Measurements from ENCODE around the gene NTNG1.

- no peak for TF ChIP-seq POLR2A (IDR thresholded peaks at IDR 0.05)
- TF ChIP-seq, protein P1, sequence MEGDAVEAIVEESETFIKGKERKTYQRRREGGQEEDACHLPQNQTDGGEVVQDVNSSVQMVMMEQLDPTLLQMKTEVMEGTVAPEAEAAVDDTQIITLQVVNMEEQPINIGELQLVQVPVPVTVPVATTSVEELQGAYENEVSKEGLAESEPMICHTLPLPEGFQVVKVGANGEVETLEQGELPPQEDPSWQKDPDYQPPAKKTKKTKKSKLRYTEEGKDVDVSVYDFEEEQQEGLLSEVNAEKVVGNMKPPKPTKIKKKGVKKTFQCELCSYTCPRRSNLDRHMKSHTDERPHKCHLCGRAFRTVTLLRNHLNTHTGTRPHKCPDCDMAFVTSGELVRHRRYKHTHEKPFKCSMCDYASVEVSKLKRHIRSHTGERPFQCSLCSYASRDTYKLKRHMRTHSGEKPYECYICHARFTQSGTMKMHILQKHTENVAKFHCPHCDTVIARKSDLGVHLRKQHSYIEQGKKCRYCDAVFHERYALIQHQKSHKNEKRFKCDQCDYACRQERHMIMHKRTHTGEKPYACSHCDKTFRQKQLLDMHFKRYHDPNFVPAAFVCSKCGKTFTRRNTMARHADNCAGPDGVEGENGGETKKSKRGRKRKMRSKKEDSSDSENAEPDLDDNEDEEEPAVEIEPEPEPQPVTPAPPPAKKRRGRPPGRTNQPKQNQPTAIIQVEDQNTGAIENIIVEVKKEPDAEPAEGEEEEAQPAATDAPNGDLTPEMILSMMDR (IDR thresholded peaks at IDR 0.05), result no peak
These were observed 34.9 kb upstream of the NTNG1 start for GRCh38 chr1:107105914-107106313.
